Measurements from ENCODE around the gene ZNF564.
"Not testable (repeated sequence)": the region's sequence is repeated elsewhere in the genome, so short reads cannot be mapped to it uniquely, and the experiment has no call there.

Gene ZNF564

GRCh38 chr19:12551060-12551832 lies at the start of gene ZNF564:
ZNF564 (minus strand) TSS chr19:12551482; CDS start chr19:12551332, 150 bp downstream.
- peak; percentile 94 for DNase-seq

GRCh38 chr19:12597594-12597993 lies 46.3 kb upstream of the ZNF564 start:
- no peak for DNase-seq

GRCh38 chr19:12596927-12597548 lies 45.8 kb upstream of the ZNF564 start:
- no peak for DNase-seq

GRCh38 chr19:12596485-12596884 lies 45.2 kb upstream of the ZNF564 start:
- no peak for DNase-seq

GRCh38 chr19:12581100-12581499 lies 29.8 kb upstream of the ZNF564 start:
- DNase-seq: no peak

GRCh38 chr19:12580180-12580694 lies 29.0 kb upstream of the ZNF564 start:
- no peak for DNase-seq

- no peak for DNase-seq
Observed at GRCh38 chr19:12578641-12579040, 27.4 kb upstream of the ZNF564 start.

- DNase-seq: no peak
Observed at GRCh38 chr19:12574036-12574435, 22.8 kb upstream of the ZNF564 start.

GRCh38 chr19:12567951-12568350 lies 16.7 kb upstream of the ZNF564 start:
- no peak for DNase-seq

- not testable (repeated sequence) for DNase-seq
Observed at GRCh38 chr19:12566380-12566779, 15.1 kb upstream of the ZNF564 start.

GRCh38 chr19:12564016-12564664 lies 12.9 kb upstream of the ZNF564 start:
- peak; percentile 84 for DNase-seq

GRCh38 chr19:12555456-12555930 lies 4.2 kb upstream of the ZNF564 start:
- no peak for DNase-seq

- DNase-seq: no peak
Observed at GRCh38 chr19:12546903-12547302, 4.4 kb downstream of the ZNF564 start.

GRCh38 chr19:12546068-12546467 lies 5.2 kb downstream of the ZNF564 start:
- DNase-seq: no peak

- no peak for DNase-seq
Observed at GRCh38 chr19:12545267-12545666, 6.0 kb downstream of the ZNF564 start.

- DNase-seq: no peak
Observed at GRCh38 chr19:12544401-12544876, 6.8 kb downstream of the ZNF564 start.

GRCh38 chr19:12543855-12544254 lies 7.4 kb downstream of the ZNF564 start:
- DNase-seq: no peak

- DNase-seq: no peak
Observed at GRCh38 chr19:12527034-12527836, 24.0 kb downstream of the ZNF564 start.

- no peak for DNase-seq
Observed at GRCh38 chr19:12526542-12526941, 24.7 kb downstream of the ZNF564 start.

GRCh38 chr19:12521996-12522395 lies 29.3 kb downstream of the ZNF564 start:
- no peak for DNase-seq

- DNase-seq: no peak
Observed at GRCh38 chr19:12513531-12514061, 37.7 kb downstream of the ZNF564 start.

GRCh38 chr19:12497032-12497431 lies 54.2 kb downstream of the ZNF564 start:
- DNase-seq: no peak

Measured in NCI-H2227 treated with DMSO at 0.1 percent for 48 hours (cell line).